ENCODE results near the gene XAB2.
"Not testable (repeated sequence)": the region's sequence is repeated elsewhere in the genome, so short reads cannot be mapped to it uniquely, and the experiment has no call there.

The XAB2 gene

GRCh38 chr19:7648265-7649014 is 19.1 kb upstream of the XAB2 start:
- no peak for DNase-seq

- DNase-seq = no peak
These were observed 17.8 kb upstream of the XAB2 start for GRCh38 chr19:7647156-7647555.

GRCh38 chr19:7646426-7646700 is 17.0 kb upstream of the XAB2 start:
- no peak for DNase-seq

GRCh38 chr19:7645656-7646425 is 16.5 kb upstream of the XAB2 start:
- no peak for DNase-seq

- no peak for DNase-seq
These were observed 15.8 kb upstream of the XAB2 start for GRCh38 chr19:7645163-7645562.

- no peak for DNase-seq
These were observed 15.2 kb upstream of the XAB2 start for GRCh38 chr19:7644550-7644877.

- not testable (repeated sequence) for DNase-seq
These were observed 14.5 kb upstream of the XAB2 start for GRCh38 chr19:7643629-7644549.

GRCh38 chr19:7643031-7643415 is 13.7 kb upstream of the XAB2 start:
- no peak for DNase-seq

- DNase-seq = no peak
These were observed 13.1 kb upstream of the XAB2 start for GRCh38 chr19:7642295-7643030.

- no peak for DNase-seq
These were observed 12.2 kb upstream of the XAB2 start for GRCh38 chr19:7641290-7642276.

GRCh38 chr19:7640803-7641202 is 11.5 kb upstream of the XAB2 start:
- no peak for DNase-seq

GRCh38 chr19:7639863-7640348 is 10.6 kb upstream of the XAB2 start:
- no peak for DNase-seq

GRCh38 chr19:7638802-7639465 is 9.6 kb upstream of the XAB2 start:
- DNase-seq = no peak

GRCh38 chr19:7637374-7638256 is 8.3 kb upstream of the XAB2 start:
- DNase-seq = no peak

GRCh38 chr19:7636691-7637373 is 7.5 kb upstream of the XAB2 start, which contains the start of gene STXBP2:
STXBP2 (plus strand) TSS chr19:7637110; CDS start chr19:7637150, 40 bp downstream.
- no peak for DNase-seq

- DNase-seq = no peak
These were observed 7.0 kb upstream of the XAB2 start for GRCh38 chr19:7636317-7636690.

- no peak for DNase-seq
These were observed 6.3 kb upstream of the XAB2 start for GRCh38 chr19:7635670-7636069.

GRCh38 chr19:7633698-7634097 is 4.4 kb upstream of the XAB2 start, which contains the start of gene PCP2:
PCP2 (minus strand) TSS chr19:7633719; CDS start chr19:7633457, 262 bp downstream.
- no peak for DNase-seq
